ENCODE measurements around the gene KRTAP20-4.

Gene KRTAP20-4

GRCh38 chr21:30620522-30620921 is at the start of gene KRTAP20-4:
KRTAP20-4 (plus strand) TSS chr21:30620627.
- no peak for DNase-seq

- no peak for DNase-seq
These were observed 42.7 kb upstream of the KRTAP20-4 start for GRCh38 chr21:30577766-30578165.

DNA sequence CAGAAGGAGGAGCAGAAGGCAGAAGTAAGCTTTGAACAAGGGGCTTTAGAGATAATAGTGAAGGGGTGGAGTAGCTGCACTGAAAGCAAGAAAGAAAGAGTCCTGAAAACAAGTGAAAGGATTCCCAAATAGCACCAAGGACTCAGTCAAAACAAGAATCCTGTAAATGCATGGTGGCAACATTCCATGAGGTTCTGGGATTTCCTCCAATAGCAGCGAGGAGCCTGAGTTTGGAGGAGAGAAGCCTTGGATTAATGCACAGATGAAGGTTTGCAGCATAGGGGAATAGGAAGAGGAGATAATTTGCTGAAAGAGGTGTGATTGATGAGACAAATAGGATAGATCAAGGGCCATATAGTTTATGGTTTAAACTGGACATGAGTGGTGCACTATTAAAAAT is 41.1 kb upstream of the KRTAP20-4 start:
- DNase-seq, result no peak

DNA sequence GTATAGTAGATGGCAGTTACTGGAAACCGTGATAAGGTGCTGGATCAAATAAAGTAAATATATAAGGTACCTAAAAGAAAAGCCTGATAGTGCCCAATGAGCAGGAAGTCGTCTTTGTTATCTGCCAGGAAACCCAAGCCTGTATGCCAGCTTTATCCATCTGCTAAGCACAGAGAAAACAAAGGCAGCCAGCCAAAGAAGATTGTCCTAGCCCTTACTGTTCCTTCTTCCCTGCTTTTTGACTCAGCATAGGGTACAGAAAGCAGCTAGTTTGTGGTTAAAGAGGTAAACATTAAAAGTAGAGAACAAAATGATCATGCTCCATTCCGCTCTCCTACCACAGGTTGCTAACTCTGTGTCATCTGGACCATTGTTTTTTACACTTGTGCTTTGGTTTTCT is 40.3 kb upstream of the KRTAP20-4 start:
- DNase-seq, result no peak

DNA sequence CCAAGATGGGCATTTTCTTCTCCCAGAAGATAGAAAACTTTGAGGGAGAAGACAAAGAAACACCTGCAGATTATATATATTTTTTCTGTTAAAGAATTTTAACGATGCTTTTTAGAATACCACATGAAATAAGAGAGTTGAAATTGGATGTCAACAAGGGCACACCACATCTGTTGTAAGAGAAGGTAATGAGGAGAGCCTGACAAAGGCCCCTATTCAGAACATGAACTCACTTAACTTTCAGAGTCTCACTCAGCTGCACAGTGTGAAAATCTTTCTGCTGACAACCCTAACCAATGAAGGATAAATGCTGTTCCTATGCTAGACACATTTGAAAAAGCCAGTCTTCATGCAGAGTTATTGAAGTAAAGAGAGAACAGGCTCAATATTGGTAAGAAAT is 37.6 kb upstream of the KRTAP20-4 start:
- no peak for DNase-seq

DNA sequence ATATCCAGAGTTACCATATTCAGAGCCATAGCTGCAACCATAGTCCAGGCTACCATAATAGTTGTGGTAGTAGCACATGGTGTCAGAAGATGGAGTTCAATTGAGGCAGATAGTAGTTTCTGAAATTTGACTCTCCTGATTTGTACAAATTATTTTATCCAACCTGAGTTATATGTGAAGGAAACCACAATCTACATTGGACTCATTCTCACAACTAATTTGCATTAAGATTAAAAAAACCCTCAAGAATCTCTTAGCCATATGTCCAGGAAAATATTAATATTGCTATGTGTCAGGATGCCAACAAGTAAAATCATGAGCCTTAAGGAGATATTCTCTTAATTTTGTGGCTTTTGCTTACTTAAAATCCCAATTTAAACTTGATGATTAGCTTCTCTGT is 30.1 kb upstream of the KRTAP20-4 start, which contains the start of gene KRTAP22-2:
Gene KRTAP22-2, minus strand, starts transcription at position 101 of the 400 bp plus-strand sequence.
- no peak for DNase-seq

DNA sequence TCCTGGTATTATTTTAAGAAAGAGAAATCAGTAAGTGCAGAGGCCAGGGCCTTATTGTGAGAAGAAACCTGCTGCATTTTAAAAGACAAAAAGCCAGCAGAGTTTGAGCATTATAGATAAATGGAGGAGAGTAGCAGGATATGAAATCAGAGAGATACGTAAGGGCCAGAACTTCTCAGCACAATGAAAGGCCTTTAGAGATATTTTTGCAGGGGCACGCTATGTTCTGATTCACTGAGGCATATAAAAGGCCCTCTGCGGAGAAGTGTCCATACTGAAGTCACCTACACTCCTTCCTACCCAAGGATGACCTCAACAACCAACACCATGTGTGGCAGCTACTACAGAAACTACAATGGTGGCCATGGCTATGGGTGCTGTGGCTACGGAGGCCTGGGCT is 28.3 kb upstream of the KRTAP20-4 start, which contains the start of gene KRTAP6-3:
Gene KRTAP6-3, plus strand, starts transcription at position 301 of the 400 bp plus-strand sequence. Its CDS starts 6 bp downstream, at position 307.
- DNase-seq, result no peak

GRCh38 chr21:30598802-30599201 is 21.6 kb upstream of the KRTAP20-4 start, which contains the start of gene KRTAP6-2:
KRTAP6-2 (minus strand) TSS chr21:30598902; CDS start chr21:30598874, 28 bp downstream.
- DNase-seq, result no peak

GRCh38 chr21:30600787-30601186 is 19.6 kb upstream of the KRTAP20-4 start, which contains the start of gene KRTAP22-1:
KRTAP22-1 (plus strand) TSS chr21:30601087.
- no peak for DNase-seq

DNA sequence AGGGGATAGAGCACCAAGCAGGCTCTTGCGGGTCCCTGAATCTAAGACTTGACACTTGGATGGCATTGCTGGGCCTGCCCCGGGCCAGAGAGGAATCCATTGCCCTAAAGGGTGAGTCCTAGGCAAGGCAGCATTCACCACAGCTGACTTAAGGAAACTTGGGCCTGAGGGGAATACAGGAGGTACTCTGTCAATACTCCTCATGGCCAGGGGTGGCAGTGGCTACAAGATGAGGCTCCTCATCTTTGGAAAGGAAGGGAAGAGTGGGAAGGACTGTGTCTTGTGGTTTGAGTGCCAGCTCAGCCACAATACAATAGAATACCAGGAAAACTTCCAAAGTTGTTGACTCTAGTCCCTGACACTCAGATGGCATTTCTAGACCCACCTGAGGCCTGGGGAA is 14.5 kb upstream of the KRTAP20-4 start:
- DNase-seq, result no peak

DNA sequence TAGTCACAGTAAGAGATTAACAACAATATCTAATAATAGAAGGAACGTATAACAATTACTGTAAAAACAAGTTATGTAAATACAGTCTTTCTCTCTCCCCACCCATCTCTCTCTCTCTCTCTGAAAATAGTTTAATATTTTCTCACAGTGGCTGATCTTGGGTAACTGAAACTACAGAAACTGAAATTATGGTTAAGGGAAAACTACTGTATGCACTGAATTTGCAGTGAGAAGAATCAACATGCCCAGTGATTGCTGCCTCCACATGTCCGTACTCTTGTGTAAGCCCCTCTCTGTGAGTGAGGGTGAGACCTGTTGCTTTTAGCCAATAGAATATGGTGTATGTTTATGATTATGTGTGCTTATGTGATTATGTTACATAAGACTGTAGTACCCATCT is 8.3 kb upstream of the KRTAP20-4 start:
- DNase-seq, result no peak

DNA sequence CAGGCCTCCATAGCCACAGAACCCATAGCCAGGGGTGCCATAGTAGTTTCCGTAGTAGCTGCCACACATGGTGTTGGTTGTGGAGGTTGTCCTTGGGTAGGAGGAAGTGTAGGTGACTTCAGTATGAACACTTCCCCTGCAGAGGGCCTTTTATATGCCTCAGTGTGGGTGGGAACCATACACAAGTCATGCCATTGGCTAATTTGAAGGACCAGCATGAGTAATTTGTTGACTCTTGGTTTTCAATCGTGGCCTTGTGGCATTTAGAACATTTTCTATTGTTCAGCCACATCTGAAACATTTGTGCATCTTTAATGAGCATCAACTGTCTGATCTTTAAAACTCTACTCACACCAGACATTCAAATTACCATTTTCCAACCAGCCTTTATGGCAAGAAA is 6.6 kb upstream of the KRTAP20-4 start, which contains the start of gene KRTAP6-1:
Gene KRTAP6-1, minus strand, starts transcription at position 95 of the 400 bp plus-strand sequence. Its CDS starts 26 bp downstream, at position 69.
- DNase-seq, result no peak

GRCh38 chr21:30615199-30615598 is 5.2 kb upstream of the KRTAP20-4 start:
- no peak for DNase-seq

DNA sequence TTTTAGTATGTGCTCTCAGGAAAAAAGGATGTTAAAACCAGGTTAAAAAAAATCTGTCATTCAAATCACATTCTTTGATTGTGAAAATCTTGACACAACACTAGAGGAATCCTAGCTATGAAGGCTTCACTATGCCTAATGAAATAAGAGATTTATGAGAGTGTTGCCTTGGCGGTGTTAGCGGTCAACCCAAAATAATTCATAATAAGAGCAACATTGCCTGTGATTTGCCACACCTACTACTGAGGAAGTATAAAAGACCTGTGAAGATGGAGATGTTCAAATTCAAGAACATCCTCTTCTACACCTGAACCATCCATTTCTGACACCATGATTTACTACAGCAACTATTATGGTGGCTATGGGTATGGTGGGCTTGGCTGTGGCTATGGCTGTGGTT is 4.3 kb upstream of the KRTAP20-4 start, which contains the start of gene KRTAP20-1:
Gene KRTAP20-1, plus strand, starts transcription at position 301 of the 400 bp plus-strand sequence. Its CDS starts 30 bp downstream, at position 331.
- no peak for DNase-seq

DNA sequence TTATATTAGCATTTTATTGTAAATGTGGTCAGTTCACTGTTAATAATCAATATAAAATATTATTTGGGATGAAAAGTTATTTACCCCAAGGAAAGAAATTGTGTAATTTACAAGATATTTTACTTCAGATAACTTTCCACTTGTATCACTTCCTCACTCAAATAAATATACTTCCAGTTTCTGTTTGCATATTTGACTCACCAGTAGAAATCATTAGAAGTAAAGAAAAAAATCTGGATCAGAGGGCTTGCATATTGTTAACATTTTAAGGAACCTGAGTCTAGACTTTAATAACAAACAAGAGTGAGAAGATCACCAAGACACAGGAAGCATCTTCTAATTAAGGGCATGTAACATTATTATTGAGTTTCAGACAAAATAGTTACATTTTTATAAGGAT is 347 bp upstream of the KRTAP20-4 start:
- no peak for DNase-seq

- no peak for DNase-seq
These were observed 2.9 kb downstream of the KRTAP20-4 start for GRCh38 chr21:30623362-30623761.

GRCh38 chr21:30625449-30626165 is 5.2 kb downstream of the KRTAP20-4 start:
- DNase-seq, result no peak

GRCh38 chr21:30628109-30628508 is 7.7 kb downstream of the KRTAP20-4 start:
- no peak for DNase-seq

DNA sequence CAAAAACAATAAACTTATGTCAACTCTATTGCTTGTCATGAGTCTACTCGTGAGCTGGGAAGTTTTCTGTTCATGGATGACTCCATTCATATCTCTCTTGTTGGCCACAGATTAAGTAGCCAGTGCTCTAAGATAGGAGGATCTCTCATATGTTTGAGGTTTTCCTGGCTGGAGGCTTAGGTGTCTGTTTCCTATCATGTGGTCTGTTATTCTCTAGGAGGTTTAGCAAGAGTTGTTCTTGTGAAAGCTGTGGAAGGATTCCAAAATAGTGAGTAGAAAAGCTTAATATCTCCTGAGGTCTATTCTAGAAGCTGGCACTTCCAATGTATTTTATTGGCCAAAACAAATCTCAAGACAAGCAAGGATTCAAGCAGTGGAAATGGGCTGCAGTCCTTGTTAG is 8.8 kb downstream of the KRTAP20-4 start:
- DNase-seq, result no peak

- no peak for DNase-seq
These were observed 14.5 kb downstream of the KRTAP20-4 start, which contains the start of gene KRTAP20-2 for GRCh38 chr21:30634906-30635305. KRTAP20-2 (plus strand) TSS chr21:30635206; CDS start chr21:30635264, 58 bp downstream.

- DNase-seq, result no peak
These were observed 18.3 kb downstream of the KRTAP20-4 start for GRCh38 chr21:30638686-30639085.

- DNase-seq, result no peak
These were observed 22.1 kb downstream of the KRTAP20-4 start, which contains the start of gene KRTAP20-3 for GRCh38 chr21:30642564-30642963. KRTAP20-3 (plus strand) TSS chr21:30642864.

DNA sequence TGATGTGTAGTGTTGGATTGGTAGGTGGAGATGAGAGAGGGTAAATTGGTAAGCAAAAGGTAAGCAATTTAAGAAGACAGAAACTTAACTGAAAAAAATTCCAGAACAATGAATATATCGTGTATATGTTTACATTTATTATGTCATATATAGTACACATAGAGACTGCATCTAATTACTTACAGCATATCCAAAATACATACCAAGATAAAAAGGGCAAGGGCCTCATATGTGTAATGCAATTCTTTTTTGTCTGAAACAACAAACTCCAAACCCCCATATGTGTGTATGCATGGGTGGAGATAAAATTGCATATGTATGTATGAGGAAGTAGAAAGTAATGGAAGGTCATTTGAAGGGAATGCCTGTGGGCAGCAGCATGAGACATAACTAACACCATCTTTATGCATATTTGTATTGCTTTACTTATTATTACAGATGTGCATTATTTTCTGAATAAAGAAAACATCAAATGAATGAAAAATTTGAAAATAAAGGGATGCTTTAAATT is 26.5 kb downstream of the KRTAP20-4 start:
- no peak for DNase-seq

DNA sequence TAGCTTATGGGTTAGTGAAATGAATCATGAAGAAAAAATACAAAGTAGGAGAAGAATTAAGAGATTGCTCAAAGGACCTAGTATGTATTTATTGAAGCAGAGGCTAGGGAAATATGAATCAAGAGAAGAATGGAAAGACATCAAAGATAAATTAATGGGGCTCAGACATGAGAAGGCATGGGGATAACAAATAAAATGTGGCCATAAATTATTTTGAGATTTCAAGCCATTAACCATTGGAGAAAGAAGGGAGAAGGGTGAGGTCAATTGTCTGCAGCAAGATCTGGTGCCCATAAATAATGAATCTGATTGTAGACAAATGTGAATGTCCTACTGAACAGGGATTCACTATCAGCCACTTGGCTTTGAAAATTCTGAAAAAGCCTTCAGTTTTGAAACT is 32.5 kb downstream of the KRTAP20-4 start:
- DNase-seq, result no peak
